Lower leg skin (tissue), 4 donors: ENCODE results near the gene DOCK9. TPM values are rescaled to one million over a fixed set of nuclear protein-coding genes. Genes with fewer than 3 reads are reported as not detected.

ENCODE experiments used
- DNase-seq, 2 donors: peaks; one replicate each; pipeline ENCODE4 v3.0.0-alpha.2; 2019; ENCODE audit warnings: low spot score in 2 of 2
- H3K4me3 ChIP-seq: fragments of 200-600 bp; sonication (generic); 2 replicates; pipeline ENCODE4 v1.5.1; 2017; ENCODE audit warnings: mild to moderate bottlenecking, low read depth; ENCODE audit not compliant: poor library complexity, severe bottlenecking
- CTCF ChIP-seq, 3 donors: fragments of 450-650 bp; IDR thresholded peaks; one replicate each; pipeline ENCODE4 v1.5.1; 2016; ENCODE audit warnings: antibody characterized with exemption in 3 of 3, mild to moderate bottlenecking in 3 of 3, moderate library complexity in 2 of 3
- POLR2A ChIP-seq, 2 donors: fragments of 450-650 bp; IDR thresholded peaks; one replicate each; pipeline ENCODE4 v1.6.1; 2016 to 2017; ENCODE audit warnings: antibody characterized with exemption in 2 of 2, mild to moderate bottlenecking in 1 of 2, moderate library complexity in 1 of 2
- WGBS, 2 donors: methylation state at CpG; one replicate each; pipeline ENCODE4 v1.1.5; 2018; 5-methylcytosine and 5-hydroxymethylcytosine counted together
- intact Hi-C: fragments of 100-400 bp; cut with DNase I; formaldehyde crosslinking; loops from one replicate; pipeline ENCODE4 v1.15.0; 2023; ENCODE audit warnings: low total_unique reads
- total RNA-seq, 4 donors: library from RNA; depleted of rRNA; stranded (reverse); fragments of >200 nt; gene quantifications; one replicate each; pipeline ENCODE4 v1.1.0, GENCODE V29; 2016

DOCK9 gene
- total RNA-seq, 4 donors from 2014 or later = 189 to 292 (median 271) TPM

DNA sequence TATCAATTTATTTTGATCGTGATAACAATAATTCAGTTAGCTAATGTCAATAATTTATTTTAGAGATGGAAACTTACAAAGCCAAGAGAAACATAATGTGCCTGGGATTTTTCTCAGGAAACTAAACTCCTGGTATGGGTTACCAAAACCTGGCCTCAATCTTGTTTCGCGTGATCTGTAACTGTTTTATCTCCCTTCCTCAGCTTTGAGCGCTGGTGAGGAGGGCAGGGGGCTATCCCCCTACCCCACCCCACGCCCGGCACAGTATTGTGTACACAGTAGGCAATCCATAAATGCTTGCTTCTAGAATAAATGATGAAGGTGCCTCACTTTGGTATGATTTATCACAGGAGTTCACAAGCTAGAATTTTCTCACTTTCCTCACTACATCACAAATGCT lies 7.7 kb upstream of the DOCK9 start:
- no peak for DNase-seq
- intact Hi-C loops = no loop called here
- WGBS, 2 donors = 90 to 100% methylated on average over 6 of the region's 6 CpGs
- no peak for TF ChIP-seq POLR2A (IDR thresholded peaks at IDR 0.05)
- no peak for TF ChIP-seq CTCF (IDR thresholded peaks at IDR 0.05)
- no peak overlapping the region for H3K4me3 ChIP-seq

- H3K4me3 ChIP-seq = no peak overlapping the region
- TF ChIP-seq POLR2A (IDR thresholded peaks at IDR 0.05) = no peak
- TF ChIP-seq CTCF (IDR thresholded peaks at IDR 0.05) = no peak
- WGBS, 2 donors = 83 to 87% methylated on average over 4 of the region's 4 CpGs
- intact Hi-C loops = no loop called here
- DNase-seq = no peak
Measured at GRCh38 chr13:98984983-98985382, 7.1 kb upstream of the DOCK9 start.

GRCh38 chr13:98984118-98984517 lies 6.3 kb upstream of the DOCK9 start:
- no peak for TF ChIP-seq POLR2A (IDR thresholded peaks at IDR 0.05)
- TF ChIP-seq CTCF (IDR thresholded peaks at IDR 0.05) = no peak
- 87 to 90% methylated on average over 2 of the region's 2 CpGs for WGBS, 2 donors
- H3K4me3 ChIP-seq = no peak overlapping the region
- DNase-seq = no peak
- intact Hi-C loops = no loop called here

DNA sequence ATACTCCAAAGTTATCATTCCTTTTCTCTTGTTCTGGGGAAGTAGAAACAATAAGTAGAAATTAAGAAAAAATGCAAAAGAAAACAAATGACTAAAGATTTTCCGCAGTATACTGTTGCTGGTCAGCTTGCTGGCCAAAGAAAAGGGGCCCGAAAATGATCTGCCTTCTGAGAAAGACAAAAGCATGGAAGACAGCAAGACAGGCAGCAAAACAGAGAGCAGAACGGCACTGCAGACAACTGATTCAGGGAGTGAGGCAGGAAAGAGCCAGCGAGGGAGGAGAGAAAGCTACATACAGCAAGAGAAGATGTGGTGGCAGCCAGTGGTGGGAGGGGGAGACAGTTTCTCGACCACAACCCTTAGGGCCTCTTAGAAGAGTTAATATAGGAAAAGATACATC lies 5.3 kb upstream of the DOCK9 start:
- DNase-seq = no peak
- TF ChIP-seq POLR2A (IDR thresholded peaks at IDR 0.05) (no peak), CTCF (IDR thresholded peaks at IDR 0.05) (no peak)
- intact Hi-C loops = no loop called here
- WGBS, 2 donors = 78 to 80% methylated on average over 5 of the region's 5 CpGs
- H3K4me3 ChIP-seq = no peak overlapping the region

- no peak overlapping the region for H3K4me3 ChIP-seq
- DNase-seq = no peak
- WGBS, 2 donors = 75 to 78% methylated on average over 9 of the region's 9 CpGs
- intact Hi-C loops = no loop called here
- TF ChIP-seq CTCF (IDR thresholded peaks at IDR 0.05) (no peak), POLR2A (IDR thresholded peaks at IDR 0.05) (no peak)
Measured at GRCh38 chr13:98981369-98982080, 3.7 kb upstream of the DOCK9 start.
